Epithelial cell of prostate (primary cell): ENCODE results near the gene PIGQ.

ENCODE experiments used
- DNase-seq: peaks from one replicate; pipeline ENCODE4 v3.0.0-alpha.2; 2011; ENCODE audit warnings: low read depth, low spot score
- H3K27ac ChIP-seq: fragments of 450-650 bp; 2 replicates; pipeline ENCODE4 v1.5.1; 2017; ENCODE audit warnings: mild to moderate bottlenecking

Gene PIGQ

GRCh38 chr16:533391-534123 is 36.2 kb upstream of the PIGQ start:
- DNase-seq, result no peak
- no peak overlapping the region for H3K27ac ChIP-seq

- no peak for DNase-seq
Observed at GRCh38 chr16:534135-534534, 35.6 kb upstream of the PIGQ start.

GRCh38 chr16:534856-535445 is 34.8 kb upstream of the PIGQ start:
- H3K27ac ChIP-seq, result peak overlapping the region; percentile 18
- no peak for DNase-seq

More at GRCh38 chr16:534135-534534, 35.6 kb upstream of the PIGQ start:
- no peak overlapping the region for H3K27ac ChIP-seq

- peak; percentile 36 for DNase-seq
- peak overlapping the region; percentile 18 for H3K27ac ChIP-seq
Observed at GRCh38 chr16:535446-536405, 34.0 kb upstream of the PIGQ start.

DNA sequence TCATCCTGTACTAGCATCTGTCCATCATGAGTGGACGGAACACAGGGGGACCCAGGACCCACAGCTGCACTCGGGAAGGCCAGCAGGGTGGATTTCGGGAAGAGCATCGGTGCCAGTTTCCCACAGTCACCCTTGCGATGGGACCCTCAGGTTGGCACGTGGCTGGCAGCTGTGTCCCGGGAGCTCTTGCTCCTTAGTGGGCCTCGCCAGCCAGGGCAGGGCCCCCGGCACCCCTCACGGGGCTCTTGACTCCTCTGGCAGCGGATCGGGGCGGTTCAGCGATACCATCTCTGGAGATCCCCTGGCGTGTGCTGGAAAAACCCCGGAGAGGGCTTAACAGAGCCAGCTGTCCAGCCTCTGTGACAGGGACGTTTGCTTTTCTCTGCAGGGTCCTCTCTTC is 33.0 kb upstream of the PIGQ start:
- no peak overlapping the region for H3K27ac ChIP-seq
- no peak for DNase-seq

DNA sequence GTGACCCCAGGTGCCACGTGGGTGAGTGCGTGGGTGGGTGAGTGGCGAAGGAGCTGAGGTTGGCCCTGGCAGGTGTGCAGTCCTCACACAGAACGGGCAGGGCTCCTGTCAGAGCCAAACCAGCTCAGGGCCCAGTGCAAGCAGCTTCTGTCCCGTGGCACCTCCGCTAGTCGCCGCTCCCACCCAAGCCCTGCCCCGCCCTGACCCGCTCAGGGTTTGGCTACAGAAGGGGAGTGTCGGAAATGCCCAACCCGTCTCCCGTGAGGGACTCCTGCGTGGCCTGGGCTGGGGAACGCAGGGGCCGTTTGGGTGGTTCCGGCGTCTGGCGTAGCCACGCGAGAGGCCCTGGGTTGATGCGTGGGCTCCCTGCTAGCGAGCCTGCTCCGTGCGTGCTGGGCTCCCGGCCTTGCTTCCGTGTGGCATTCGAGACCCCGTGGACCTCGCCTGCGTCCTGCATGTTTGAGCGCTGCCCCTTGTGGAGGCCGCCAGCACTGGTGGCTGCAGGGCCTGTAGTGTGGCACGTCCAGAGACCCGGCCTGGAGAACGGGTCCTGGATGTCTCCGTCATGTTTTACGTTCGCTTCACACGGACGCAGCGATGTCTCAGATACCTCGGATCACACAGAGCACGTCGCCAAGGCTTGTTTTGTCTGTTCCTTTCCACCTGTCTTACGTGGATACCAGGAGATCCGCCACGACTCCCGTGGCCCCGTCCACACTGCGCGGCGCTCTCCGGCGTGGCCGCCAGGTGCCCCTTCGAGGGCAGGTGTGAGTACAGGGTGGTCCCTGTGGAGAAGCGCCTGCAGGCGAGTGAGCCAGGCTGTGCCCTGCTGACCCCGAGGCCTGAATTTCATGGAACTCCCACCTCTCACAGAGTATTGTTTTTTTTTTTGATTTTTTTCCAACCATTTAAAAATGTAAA is 32.1 kb upstream of the PIGQ start:
- no peak for DNase-seq
- no peak overlapping the region for H3K27ac ChIP-seq

DNA sequence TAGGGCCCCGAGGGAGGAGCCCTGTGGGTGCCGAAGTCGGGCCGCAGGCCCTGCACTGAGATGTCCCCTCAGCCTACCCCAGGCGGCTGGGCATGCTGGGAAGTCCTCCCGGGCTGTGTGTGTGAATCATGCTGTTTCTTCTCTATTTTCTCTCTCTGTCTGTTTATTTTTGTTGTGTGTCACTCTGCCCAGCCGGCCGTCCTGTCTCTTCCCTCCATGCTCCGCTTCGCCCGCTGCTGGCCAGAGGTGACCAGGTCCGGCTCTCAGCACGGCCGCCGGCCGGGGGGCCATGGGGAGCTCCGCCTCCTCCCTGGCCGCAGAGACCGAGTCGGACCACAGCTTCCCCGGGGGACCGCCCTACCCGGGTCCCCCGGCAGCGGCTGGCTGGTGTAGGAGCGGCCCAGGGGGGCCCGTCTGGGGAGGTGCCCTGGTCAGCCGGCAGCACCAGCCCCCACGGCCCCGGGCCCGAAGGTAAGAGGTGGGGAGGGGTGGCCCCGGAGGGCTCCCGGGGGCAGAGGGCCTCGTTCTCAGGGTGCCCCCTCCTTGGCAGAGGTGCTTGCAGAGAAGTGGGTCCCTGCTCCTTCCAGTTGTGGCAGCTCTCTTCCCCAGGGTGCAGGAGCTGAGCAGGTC is 29.8 kb upstream of the PIGQ start:
- no peak overlapping the region for H3K27ac ChIP-seq
- no peak for DNase-seq

- H3K27ac ChIP-seq, result no peak overlapping the region
Observed at GRCh38 chr16:540645-541340, 29.0 kb upstream of the PIGQ start.

DNA sequence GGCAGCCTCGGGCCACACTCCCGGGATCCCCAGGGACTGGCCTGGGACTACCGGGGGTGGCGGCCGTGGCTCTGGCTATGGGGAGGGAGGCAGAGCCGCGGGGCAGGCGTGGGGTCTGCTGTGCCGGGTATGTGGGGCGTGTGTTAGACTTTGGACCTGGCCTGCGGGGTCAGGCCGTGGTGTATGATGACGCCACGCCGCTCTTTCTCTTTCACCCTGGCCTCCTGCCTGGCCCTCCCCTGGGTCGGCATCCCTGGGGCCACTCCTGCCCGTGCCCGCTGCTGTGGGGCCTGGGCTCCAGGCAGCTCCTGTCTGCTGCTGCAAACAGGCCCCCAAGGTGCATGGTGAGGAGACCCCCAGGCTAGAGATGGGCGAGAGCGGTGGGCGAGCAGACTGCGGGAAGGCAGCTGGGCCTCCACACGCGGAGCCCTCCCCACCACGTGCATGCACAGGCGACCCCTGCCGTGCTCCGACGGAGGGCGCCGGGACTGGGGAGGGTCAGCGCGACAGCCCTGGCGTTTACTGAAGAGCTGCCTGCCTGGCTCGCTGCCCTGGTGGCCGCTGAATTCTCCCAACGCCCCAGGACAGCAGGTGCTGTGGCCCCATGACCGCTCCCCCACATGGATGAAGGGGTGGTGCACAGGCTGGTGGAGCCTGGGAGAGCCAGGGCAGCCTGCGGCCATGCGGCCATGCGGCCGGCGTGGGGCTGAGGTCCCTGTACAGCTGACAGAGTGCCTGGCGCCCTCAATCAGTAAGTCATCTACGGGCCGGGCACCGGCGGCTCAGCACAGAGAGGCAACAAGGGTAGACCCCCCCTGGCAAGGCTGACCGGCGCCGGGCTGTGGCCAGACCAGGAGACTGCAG is 26.2 kb upstream of the PIGQ start:
- DNase-seq, result no peak
- no peak overlapping the region for H3K27ac ChIP-seq

More at GRCh38 chr16:540645-541340, 29.0 kb upstream of the PIGQ start:
- no peak for DNase-seq

DNA sequence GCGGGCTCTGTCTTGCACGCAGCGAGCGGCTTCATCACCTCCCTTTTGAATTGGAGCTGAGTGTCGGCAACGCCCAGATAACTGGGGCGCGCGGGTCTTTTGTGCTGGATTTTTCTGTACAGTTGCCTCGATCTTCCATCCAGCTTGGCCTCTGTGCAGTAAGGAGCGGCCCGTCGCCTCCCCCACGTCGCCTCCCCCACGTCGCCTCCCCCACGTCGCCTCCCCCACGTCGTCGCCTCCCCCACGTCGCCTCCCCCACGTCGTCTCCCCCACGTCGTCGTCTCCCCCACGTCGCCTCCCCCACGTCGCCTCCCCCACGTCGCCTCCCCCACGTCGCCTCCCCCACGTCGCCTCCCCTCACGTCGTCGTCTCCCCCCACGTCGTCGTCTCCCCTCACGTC is 25.3 kb upstream of the PIGQ start:
- H3K27ac ChIP-seq, result no peak overlapping the region
- DNase-seq, result no peak

DNA sequence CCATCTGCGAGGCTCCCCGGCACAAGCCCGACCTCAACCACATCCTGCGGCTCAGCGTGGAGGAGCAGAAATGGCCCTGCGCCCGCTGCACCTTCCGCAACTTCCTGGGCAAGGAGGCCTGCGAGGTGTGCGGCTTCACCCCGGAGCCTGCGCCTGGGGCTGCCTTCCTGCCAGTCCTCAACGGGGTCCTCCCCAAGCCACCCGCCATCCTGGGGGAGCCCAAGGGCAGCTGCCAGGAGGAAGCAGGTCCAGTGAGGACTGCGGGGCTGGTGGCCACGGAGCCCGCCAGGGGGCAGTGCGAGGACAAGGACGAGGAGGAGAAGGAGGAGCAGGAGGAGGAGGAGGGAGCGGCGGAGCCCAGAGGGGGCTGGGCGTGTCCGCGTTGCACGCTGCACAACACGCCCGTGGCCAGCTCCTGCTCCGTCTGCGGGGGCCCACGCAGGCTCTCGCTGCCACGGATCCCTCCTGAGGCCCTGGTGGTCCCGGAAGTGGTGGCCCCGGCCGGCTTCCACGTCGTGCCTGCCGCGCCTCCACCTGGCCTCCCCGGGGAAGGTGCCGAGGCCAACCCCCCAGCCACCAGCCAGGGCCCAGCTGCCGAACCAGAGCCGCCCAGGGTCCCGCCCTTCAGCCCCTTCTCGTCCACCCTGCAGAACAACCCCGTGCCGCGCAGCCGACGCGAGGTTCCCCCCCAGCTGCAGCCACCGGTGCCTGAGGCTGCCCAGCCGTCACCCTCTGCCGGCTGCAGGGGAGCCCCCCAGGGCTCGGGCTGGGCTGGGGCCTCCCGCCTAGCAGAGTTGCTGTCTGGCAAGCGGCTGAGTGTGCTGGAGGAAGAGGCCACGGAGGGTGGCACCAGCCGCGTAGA is 22.6 kb upstream of the PIGQ start:
- DNase-seq, result no peak
- no peak overlapping the region for H3K27ac ChIP-seq

DNA sequence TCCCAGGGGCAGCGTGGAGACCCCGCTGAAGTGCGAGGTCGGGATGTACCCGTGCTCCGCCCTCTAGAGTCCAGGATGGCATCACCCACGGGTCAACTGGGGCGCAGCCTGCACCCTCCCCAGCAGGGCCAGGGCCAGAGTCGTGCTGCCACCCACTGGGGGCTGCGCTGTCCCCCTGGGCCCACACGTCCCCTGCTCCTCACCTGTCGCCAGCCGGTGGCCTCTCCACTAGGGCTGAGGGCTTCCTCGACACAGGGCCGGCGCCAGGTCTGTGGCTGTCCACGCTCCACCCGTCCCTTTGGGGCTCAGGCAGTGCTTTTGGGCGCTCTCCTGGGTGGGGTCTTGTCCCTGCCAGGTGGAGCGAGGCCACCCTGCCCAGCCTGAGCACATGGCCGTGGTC is 21.2 kb upstream of the PIGQ start:
- DNase-seq, result no peak
- no peak overlapping the region for H3K27ac ChIP-seq

DNA sequence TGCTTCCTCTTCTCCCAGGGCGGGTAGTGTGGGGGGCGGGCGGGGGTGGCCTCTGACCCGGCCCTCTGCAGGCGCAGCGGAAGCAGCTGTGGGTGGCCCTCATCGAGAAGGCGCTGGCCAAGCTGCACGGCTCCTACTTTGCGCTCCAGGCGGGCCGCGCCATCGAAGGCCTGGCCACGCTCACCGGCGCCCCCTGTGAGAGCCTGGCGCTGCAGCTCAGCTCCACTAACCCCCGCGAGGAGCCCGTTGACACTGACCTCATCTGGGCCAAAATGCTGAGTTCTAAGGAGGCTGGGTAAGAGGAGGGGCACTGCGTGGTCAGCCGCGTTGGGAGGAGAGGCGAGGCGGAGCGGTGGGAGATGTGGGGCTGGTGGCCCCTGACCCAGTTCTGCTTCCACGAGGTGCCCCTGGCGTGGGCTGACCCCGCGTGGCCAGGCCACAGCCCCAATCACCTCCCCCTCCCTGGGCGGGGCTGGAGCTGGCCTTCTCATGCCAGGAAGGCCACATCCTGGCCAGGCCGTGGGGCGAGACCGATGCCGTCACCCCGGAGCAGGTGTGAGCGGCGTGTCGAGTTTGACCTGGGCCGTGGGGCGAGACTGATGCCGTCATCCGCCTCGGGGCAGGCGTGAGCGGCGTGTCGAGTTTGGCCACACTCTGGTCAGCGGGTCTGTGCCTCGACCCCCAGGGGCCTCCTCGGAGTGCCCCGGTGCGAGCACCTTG is 20.1 kb upstream of the PIGQ start:
- DNase-seq, result no peak
- no peak overlapping the region for H3K27ac ChIP-seq

GRCh38 chr16:551210-551609 is 18.6 kb upstream of the PIGQ start:
- no peak overlapping the region for H3K27ac ChIP-seq
- DNase-seq, result no peak

- DNase-seq, result no peak
- H3K27ac ChIP-seq, result no peak overlapping the region
Observed at GRCh38 chr16:552171-552570, 17.6 kb upstream of the PIGQ start.

GRCh38 chr16:553601-554296 is 16.0 kb upstream of the PIGQ start:
- H3K27ac ChIP-seq, result no peak overlapping the region
- DNase-seq, result no peak
